Osteocyte (in vitro differentiated cells): ENCODE results near the gene MOGAT3. TPM values are rescaled to one million over a fixed set of nuclear protein-coding genes. Genes with fewer than 3 reads are reported as not detected.
"Not testable (repeated sequence)": the region's sequence is repeated elsewhere in the genome, so short reads cannot be mapped to it uniquely, and the experiment has no call there.

Source experiments
- DNase-seq: peaks from one replicate; pipeline ENCODE4 v3.0.0; 2021; ENCODE audit warnings: mixed read lengths; ENCODE audit not compliant: unreplicated experiment; ENCODE audit errors: extremely low spot score
- H3K27ac Mint-ChIP-seq: one replicate; pipeline ENCODE4 v1.8.0; 2021; ENCODE audit warnings: mild to moderate bottlenecking, mixed read lengths; ENCODE audit not compliant: unreplicated experiment
- H3K27me3 Mint-ChIP-seq: one replicate; pipeline ENCODE4 v1.8.0; 2021; ENCODE audit warnings: mixed read lengths; ENCODE audit not compliant: unreplicated experiment
- H3K36me3 Mint-ChIP-seq: one replicate; pipeline ENCODE4 v1.8.0; 2021; ENCODE audit warnings: mixed read lengths; ENCODE audit not compliant: unreplicated experiment
- H3K4me1 Mint-ChIP-seq: one replicate; pipeline ENCODE4 v1.8.0; 2021; ENCODE audit warnings: mixed read lengths; ENCODE audit not compliant: unreplicated experiment
- H3K4me3 Mint-ChIP-seq: one replicate; pipeline ENCODE4 v1.8.0; 2021; ENCODE audit warnings: mild to moderate bottlenecking, moderate library complexity, mixed read lengths; ENCODE audit not compliant: unreplicated experiment
- H3K9me3 Mint-ChIP-seq: one replicate; pipeline ENCODE4 v1.8.0; 2021; ENCODE audit warnings: mixed read lengths; ENCODE audit not compliant: unreplicated experiment
- total RNA-seq: library from RNA; stranded (reverse); gene quantifications from 2 replicates; pipeline ENCODE4 v1.2.1, GENCODE V29; 2021
- TF ChIP-seq, protein P1 (sequence below): fragments of 200-600 bp; sonication (generic); IDR thresholded peaks from 2 replicates; pipeline ENCODE4 v1.5.0; 2021; ENCODE audit warnings: antibody characterized with exemption, mild to moderate bottlenecking, moderate library complexity

MOGAT3 gene
- total RNA-seq, 1 donor from 2014 or later: not detected

DNA sequence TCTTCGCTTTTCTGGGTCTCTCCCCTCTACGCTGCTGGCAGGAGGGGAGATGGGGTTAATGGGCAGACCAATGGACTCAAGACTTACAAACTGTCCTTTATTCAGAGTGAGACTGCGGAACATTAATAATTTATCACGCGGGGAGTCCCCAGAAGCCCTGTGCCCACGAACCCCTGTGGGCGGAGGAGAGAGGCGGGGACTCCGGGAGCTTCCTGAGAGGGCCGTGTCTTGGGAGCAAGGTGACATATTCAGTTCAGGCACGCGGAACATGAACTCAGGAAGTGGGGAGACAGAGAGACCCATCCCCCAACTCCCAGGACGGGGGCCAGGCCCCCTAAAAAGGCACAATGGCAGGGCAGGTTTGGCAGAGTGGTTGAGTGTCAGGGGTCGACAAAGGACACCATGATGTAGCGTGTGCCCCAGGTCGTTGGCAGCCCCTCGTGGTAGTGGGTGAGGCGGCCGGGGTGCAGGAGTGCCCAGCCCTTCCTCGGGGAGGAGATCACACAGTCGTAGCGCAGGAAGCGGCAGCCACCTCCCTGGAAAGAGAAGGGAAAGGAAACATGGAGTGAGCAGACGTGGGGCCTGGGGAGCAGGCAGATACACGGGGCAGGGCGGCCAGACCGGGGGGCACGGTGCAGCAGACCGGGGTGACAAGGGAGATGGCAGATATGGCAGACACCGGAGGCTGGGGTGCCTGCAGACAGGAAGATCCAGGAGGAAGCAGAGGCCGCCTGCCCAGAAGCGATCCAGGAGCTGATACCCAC, 5.2 kb upstream of the MOGAT3 start:
- Mint-ChIP-seq H3K9me3 (no peaks in the 10 kb centered on the region), H3K4me1 (no peaks in the 10 kb centered on the region), H3K27me3 (peaks cover 7% of the 10 kb centered on the region), H3K36me3 (peaks cover 24% of the 10 kb centered on the region), H3K27ac (no peak overlapping the region), H3K4me3 (no peak overlapping the region)
- DNase-seq: no peak
- TF ChIP-seq, protein P1, sequence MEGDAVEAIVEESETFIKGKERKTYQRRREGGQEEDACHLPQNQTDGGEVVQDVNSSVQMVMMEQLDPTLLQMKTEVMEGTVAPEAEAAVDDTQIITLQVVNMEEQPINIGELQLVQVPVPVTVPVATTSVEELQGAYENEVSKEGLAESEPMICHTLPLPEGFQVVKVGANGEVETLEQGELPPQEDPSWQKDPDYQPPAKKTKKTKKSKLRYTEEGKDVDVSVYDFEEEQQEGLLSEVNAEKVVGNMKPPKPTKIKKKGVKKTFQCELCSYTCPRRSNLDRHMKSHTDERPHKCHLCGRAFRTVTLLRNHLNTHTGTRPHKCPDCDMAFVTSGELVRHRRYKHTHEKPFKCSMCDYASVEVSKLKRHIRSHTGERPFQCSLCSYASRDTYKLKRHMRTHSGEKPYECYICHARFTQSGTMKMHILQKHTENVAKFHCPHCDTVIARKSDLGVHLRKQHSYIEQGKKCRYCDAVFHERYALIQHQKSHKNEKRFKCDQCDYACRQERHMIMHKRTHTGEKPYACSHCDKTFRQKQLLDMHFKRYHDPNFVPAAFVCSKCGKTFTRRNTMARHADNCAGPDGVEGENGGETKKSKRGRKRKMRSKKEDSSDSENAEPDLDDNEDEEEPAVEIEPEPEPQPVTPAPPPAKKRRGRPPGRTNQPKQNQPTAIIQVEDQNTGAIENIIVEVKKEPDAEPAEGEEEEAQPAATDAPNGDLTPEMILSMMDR: no peak

DNA sequence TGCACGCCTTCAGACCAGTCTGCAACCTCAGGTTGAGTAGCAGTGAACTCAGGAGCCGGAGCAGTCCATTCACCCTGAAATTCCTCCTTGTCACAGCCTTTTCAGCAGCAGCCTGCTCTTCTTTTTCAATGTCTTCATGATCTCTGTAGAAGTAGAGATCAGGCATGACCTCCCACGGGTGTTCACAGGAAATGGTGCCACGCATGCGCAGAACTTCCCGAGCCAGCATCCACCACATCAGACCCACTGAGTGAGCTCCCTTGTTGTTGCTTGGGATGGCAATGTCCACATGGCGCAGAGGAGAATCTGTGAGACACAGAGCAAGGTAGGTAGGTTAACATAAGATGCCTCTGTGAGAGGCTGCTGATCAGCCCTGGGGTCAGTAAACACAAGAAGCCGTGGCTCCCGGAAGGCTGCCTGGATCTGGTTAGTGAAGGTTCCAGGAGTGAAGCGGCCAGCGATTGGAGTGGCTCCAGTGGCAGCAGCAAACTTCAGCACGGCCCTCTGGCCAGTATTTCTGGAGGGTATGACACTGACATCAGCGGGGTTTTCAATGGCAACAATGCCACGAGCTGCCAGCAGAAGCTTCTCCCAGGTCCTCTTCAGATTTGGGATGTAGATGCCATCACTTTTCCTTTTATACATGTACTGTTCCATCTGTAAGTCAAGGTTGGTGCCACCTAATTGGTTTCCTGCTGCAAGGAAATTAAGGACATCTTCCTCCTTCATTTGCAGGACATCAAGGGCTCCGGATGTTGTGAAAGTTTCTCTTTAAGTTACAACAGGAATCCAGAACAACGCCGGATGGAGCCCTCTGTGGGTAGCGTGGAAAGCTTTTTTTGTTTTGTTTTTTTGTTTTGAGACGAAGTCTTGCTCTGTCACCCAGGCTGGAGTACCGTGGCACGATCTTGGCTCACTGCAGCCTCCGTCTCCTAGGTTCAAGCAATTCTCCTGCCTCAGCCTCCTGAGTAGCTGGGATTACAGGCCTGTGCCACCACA, 3.2 kb upstream of the MOGAT3 start:
- not testable (repeated sequence) for H3K4me3 Mint-ChIP-seq, H3K4me1 Mint-ChIP-seq, H3K9me3 Mint-ChIP-seq, DNase-seq, H3K27ac Mint-ChIP-seq
- peaks cover 13% of the 10 kb centered on the region for H3K27me3 Mint-ChIP-seq
- H3K36me3 Mint-ChIP-seq: peaks cover 18% of the 10 kb centered on the region

DNA sequence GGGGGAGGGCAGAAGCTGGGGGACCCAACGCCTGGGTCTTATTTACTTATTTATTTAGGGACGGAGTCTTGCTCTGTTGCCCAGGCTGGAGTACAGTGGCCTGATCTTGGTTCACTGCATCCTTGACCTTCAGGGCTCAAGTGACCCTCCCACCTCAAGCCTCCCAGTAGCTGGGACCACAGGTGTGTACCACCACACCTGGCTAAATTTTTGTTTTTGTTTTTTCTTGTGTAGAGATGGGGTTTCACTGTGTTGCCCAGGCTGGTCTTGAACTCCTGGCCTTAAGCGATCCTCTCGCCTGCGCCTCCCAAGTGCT, 1.7 kb upstream of the MOGAT3 start:
- TF ChIP-seq, protein P1: no peak
- Mint-ChIP-seq H3K27me3 (peaks cover 13% of the 10 kb centered on the region), H3K4me1 (peaks cover 3% of the 10 kb centered on the region), H3K36me3 (peaks cover 11% of the 10 kb centered on the region), H3K4me3 (no peak overlapping the region), H3K27ac (no peak overlapping the region), H3K9me3 (no peaks in the 10 kb centered on the region)
- DNase-seq: no peak

DNA sequence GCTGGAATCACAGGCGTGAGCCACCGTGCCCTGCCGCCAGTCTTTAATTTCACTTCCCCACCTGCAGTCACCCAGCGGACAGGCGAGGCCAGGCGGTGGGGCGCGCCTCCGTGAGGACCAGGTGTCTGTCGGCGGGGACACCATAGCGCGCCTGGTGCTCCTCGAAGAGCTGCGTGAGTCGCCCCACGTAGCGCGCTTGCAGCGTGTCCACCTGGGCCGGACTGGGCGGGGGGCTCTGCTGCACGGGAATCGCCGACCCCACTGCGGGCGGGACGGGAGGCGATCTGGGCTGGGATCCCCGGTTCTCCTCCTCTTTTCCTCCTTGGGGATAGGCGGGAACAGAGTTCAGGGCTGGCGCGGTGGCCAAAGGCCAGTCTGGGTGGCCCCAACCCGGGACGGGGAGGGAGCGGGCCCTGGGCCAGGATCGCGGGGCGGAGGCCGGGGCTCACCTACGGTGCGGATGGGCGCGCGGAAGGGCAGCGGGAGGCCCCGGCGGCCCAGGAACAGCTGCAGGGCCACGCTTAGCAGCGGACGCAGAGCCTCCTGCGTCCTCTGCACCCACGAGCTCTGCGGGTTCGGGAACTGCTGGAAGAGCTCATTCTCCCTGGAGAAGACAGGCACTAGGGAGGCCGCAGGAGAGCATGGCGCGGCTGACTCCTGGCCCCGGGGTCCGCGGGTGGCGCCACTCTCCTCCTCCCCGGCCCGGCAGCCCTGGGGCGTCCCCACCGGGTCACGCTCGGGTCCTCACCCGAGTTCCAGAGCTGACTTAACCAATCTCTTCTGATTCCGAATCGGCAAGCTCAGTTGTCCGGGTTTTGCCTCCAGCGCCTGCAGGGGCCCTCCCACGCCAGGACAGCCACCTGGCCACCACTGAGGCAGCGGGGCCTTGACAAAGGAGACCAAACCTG, 1.1 kb upstream of the MOGAT3 start:
- Mint-ChIP-seq H3K4me1 (peaks cover 3% of the 10 kb centered on the region), H3K27ac (no peak overlapping the region), H3K27me3 (peaks cover 13% of the 10 kb centered on the region), H3K4me3 (no peak overlapping the region), H3K36me3 (peaks cover 10% of the 10 kb centered on the region), H3K9me3 (no peaks in the 10 kb centered on the region)
- DNase-seq: no peak
- TF ChIP-seq, protein P1: no peak

DNA sequence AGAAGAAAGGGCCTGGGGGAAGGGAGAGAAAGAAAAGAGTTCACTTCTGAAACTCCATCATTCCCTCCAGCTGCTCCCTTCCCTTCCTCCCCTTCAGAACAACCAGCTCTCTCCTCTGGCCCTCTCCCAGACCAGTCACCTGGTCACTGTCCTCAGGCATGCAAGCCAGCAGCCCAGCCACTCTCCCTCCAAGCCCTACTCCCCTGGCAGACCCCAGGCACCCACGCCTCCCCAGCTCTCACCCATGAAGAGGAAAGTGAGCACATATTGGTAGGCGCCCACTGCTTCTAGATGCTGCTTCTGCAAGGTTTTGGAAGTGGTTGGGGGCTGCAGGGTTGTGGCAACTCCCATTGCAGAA, 353 bp downstream of the MOGAT3 start:
- TF ChIP-seq, protein P1: no peak
- H3K27me3 Mint-ChIP-seq: peaks cover 13% of the 10 kb centered on the region
- H3K36me3 Mint-ChIP-seq: no peaks in the 10 kb centered on the region
- no peak overlapping the region for H3K27ac Mint-ChIP-seq
- DNase-seq: no peak
- H3K4me3 Mint-ChIP-seq: no peak overlapping the region
- H3K9me3 Mint-ChIP-seq: no peaks in the 10 kb centered on the region
- peaks cover 3% of the 10 kb centered on the region for H3K4me1 Mint-ChIP-seq

DNA sequence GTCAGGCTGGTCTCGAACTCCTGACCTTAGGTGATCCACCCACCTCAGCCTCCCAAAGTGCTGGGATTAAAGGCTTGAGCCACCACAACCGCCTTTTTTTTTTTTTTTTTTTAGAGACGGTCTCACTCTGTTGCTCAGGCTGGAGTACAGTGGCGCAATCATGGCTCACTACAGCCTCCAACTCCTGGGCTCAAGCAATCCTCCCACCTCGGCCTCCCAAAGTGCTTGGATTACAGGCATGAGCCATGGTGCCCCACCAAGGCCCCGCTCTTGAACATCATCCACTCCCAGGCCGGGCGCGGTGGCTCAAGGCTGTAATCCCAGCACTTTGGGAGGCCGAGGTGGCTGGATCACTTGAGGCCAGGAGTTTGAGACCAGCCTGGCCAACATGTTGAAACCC, 1.3 kb downstream of the MOGAT3 start:
- H3K36me3 Mint-ChIP-seq, H3K4me3 Mint-ChIP-seq, H3K4me1 Mint-ChIP-seq, H3K27ac Mint-ChIP-seq, H3K9me3 Mint-ChIP-seq, DNase-seq: not testable (repeated sequence)
- H3K27me3 Mint-ChIP-seq: peaks cover 16% of the 10 kb centered on the region
